ENCODE data around the gene PTAFR. TPM values are rescaled to one million over a fixed set of nuclear protein-coding genes. Genes with fewer than 3 reads are reported as not detected.

The PTAFR gene
- total and polyA plus RNA-seq, 2 of the 8 experiments (the other 6 are each of a cell fraction or from before 2014, with no cell fraction given), result 1.2 to 4.9 TPM

DNA sequence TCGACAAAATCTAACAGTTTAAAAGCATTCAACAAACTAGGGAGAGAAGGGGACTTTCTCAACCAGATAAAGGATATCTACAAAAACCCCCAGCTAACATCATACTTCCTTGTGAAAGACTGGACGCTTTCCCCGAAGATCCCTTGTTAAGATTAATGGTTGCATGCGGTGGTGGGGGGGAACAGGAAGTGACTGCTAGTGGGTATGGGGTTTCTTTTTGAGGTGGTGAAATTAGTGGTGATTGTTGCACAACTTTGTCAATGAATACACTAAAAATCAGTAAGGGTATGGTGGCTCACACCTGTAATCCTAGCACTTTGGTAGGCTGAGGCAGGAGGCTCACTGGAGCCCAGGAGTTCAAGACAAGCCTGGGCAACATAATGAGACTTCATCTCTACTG is 61.2 kb downstream of the PTAFR start:
- no peak overlapping the region for H4K8ac ChIP-seq (ENCODE audit: extremely low read depth, insufficient read depth, low read length)
- no peaks in the 10 kb centered on the region for H3K9me3 ChIP-seq (ENCODE audit: insufficient read depth in 2 of 2, low read depth in 1 of 2, low read length in 1 of 2)
- DNase-seq (ENCODE audit: low read depth in 1 of 2, low spot score in 2 of 2) (no peak), FAIRE-seq (no peak)
- no peak overlapping the region for H3K27ac ChIP-seq (ENCODE audit: low read depth, low read length)
- H3K27me3 ChIP-seq (replicated peaks in 1 of 4; ENCODE audit: control insufficient read depth in 3 of 4, extremely low read depth in 1 of 4, insufficient read depth in 3 of 4, low read length in 3 of 4), result no peaks in the 10 kb centered on the region
- H3K9ac ChIP-seq (replicated peaks in 1 of 4; ENCODE audit: extremely low read depth in 1 of 4, low read depth in 3 of 4, low read length in 3 of 4), result no peak overlapping the region
- H3K4ac ChIP-seq (replicated peaks; ENCODE audit: insufficient read length, low read depth, low read length), result no peak overlapping the region
- H2BK5ac ChIP-seq (ENCODE audit: low read depth, low read length), result no peak overlapping the region
- H3K36me3 ChIP-seq (ENCODE audit: control insufficient read depth in 2 of 4, insufficient read depth in 4 of 4, low read length in 3 of 4), result no peaks in the 10 kb centered on the region
- no peak overlapping the region for H3K23ac ChIP-seq (ENCODE audit: insufficient read length)
- no peak overlapping the region for H4K91ac ChIP-seq (replicated peaks; ENCODE audit: insufficient read length, low read length)
- H2AK5ac ChIP-seq (ENCODE audit: low read depth, low read length), result no peak overlapping the region
- H4K20me1 ChIP-seq (replicated peaks in 1 of 2; ENCODE audit: control insufficient read depth in 1 of 2, insufficient read depth in 2 of 2, low read length in 2 of 2), result no peaks in the 10 kb centered on the region
- no peak overlapping the region for H2BK20ac ChIP-seq (ENCODE audit: low read length)
- no peak overlapping the region for H4K5ac ChIP-seq (ENCODE audit: insufficient read length, low read depth, low read length)
- no peak overlapping the region for H3K56ac ChIP-seq (replicated peaks; ENCODE audit: insufficient read length, low read depth, low read length)
- no peak overlapping the region for H3K14ac ChIP-seq (ENCODE audit: insufficient read length)
- ChIA-PET CTCF (ENCODE audit: partially characterized antibody) (interaction anchor here (0.8 to 5.6 kb wide), 4 partner anchors 10 to 39 kb away, joined by 4 to 80 read pairs (median 7); partner anchors contain the start of gene EYA3), POLR2A (ENCODE audit: partially characterized antibody) (interaction anchor here (0.6 to 1.4 kb wide), 2 partner anchors 11 to 166 kb away, joined by 3 to 7 read pairs; no protein-coding TSS in a partner anchor)
- no peaks in the 10 kb centered on the region for H3K79me1 ChIP-seq (ENCODE audit: low read depth, low read length)
- H3K79me2 ChIP-seq (ENCODE audit: control insufficient read depth in 1 of 2, insufficient read depth in 2 of 2, low read length in 2 of 2), result no peaks in the 10 kb centered on the region
- no peaks in the 10 kb centered on the region for H3K4me1 ChIP-seq (replicated peaks in 1 of 4; ENCODE audit: control insufficient read depth in 3 of 4, insufficient read depth in 4 of 4, low read length in 3 of 4)
- TF ChIP-seq CEBPB (IDR thresholded peaks at IDR 0.05; ENCODE audit: low read depth, low read length), result peak; percentile 59; the same call in 1 of the 2 replicates
- no peak for TF ChIP-seq CTBP2 (IDR thresholded peaks at IDR 0.05; ENCODE audit: borderline replicate concordance, insufficient read depth, insufficient read length, low read length)
- TF ChIP-seq, protein P1, sequence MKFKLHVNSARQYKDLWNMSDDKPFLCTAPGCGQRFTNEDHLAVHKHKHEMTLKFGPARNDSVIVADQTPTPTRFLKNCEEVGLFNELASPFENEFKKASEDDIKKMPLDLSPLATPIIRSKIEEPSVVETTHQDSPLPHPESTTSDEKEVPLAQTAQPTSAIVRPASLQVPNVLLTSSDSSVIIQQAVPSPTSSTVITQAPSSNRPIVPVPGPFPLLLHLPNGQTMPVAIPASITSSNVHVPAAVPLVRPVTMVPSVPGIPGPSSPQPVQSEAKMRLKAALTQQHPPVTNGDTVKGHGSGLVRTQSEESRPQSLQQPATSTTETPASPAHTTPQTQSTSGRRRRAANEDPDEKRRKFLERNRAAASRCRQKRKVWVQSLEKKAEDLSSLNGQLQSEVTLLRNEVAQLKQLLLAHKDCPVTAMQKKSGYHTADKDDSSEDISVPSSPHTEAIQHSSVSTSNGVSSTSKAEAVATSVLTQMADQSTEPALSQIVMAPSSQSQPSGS (IDR thresholded peaks at IDR 0.05; ENCODE audit: low read length), result no peak
- TF ChIP-seq MAFK (IDR thresholded peaks at IDR 0.05; ENCODE audit: low read depth, low read length), result no peak
- TF ChIP-seq SIRT6 (IDR thresholded peaks at IDR 0.05; ENCODE audit: low read length), result no peak
- TF ChIP-seq PHF8 (conservative IDR thresholded peaks at IDR 0.05; ENCODE audit: low read depth, low read length), result no peak
- TF ChIP-seq SIN3A (conservative IDR thresholded peaks at IDR 0.05 in 1 of 2, IDR thresholded peaks at IDR 0.05 in 1 of 2; ENCODE audit: low read depth in 1 of 2, low read length in 2 of 2), result no peak
- no peak for TF ChIP-seq BRCA1 (IDR thresholded peaks at IDR 0.05; ENCODE audit: low read depth, low read length)
- H2BK120ac ChIP-seq (replicated peaks; ENCODE audit: low read depth, low read length), result no peak overlapping the region
- no peak overlapping the region for H2BK12ac ChIP-seq (ENCODE audit: low read depth, low read length)
- no peak overlapping the region for H3K18ac ChIP-seq (ENCODE audit: extremely low read depth, low read length)
- no peak overlapping the region for H2BK15ac ChIP-seq (ENCODE audit: low read length)
- 81% methylated on average over 4 of the region's 4 CpGs; no CpG with 5 or more reads in 1 of the 2 experiments for WGBS, 2 experiments (ENCODE audit: extremely low coverage in 1 of 2, insufficient coverage in 1 of 2, insufficient read length in 1 of 2, insufficient replicate concordance in 2 of 2, low coverage in 1 of 2, low lambda C conversion rate in 2 of 2, missing lambda C conversion rate in 1 of 2)
- no peak overlapping the region for H2AFZ ChIP-seq (ENCODE audit: low read length)
- 0 out of 2 replicates have a peak, but pooled peaks cover 1% of the 10 kb centered on the region for H3K23me2 ChIP-seq (ENCODE audit: low read depth, low read length)
- H3K4me2 ChIP-seq (ENCODE audit: insufficient read depth in 1 of 2, low read depth in 2 of 2, low read length in 2 of 2), result no peak overlapping the region
- H3K4me3 ChIP-seq (ENCODE audit: extremely low read depth in 1 of 4, insufficient read depth in 2 of 4, low read depth in 3 of 4, low read length in 4 of 4), result no peak overlapping the region
